Hematopoietic multipotent progenitor cell (in vitro differentiated cells): Measurements from ENCODE around the gene TMEM131L. TPM values are rescaled to one million over a fixed set of nuclear protein-coding genes. Genes with fewer than 3 reads are reported as not detected.

ENCODE experiments used
- DNase-seq, 3 donors: peaks; one replicate each; pipeline ENCODE4 v3.0.0-alpha.2; 2011 to 2015; ENCODE audit warnings: low read depth in 2 of 3, low spot score in 2 of 3
- total RNA-seq: library from RNA; depleted of rRNA; stranded (reverse); fragments of >200 nt; gene quantifications from one replicate; pipeline ENCODE4 v1.2.3, GENCODE V29; 2012

TMEM131L gene
- total RNA-seq, 1 donor: 19.7 TPM

GRCh38 chr4:153518637-153519389, 52.7 kb downstream of the TMEM131L start:
- no peak for DNase-seq

- DNase-seq: no peak
Measured at GRCh38 chr4:153519687-153520086, 53.5 kb downstream of the TMEM131L start.

GRCh38 chr4:153520227-153520626, 54.1 kb downstream of the TMEM131L start:
- no peak for DNase-seq

DNA sequence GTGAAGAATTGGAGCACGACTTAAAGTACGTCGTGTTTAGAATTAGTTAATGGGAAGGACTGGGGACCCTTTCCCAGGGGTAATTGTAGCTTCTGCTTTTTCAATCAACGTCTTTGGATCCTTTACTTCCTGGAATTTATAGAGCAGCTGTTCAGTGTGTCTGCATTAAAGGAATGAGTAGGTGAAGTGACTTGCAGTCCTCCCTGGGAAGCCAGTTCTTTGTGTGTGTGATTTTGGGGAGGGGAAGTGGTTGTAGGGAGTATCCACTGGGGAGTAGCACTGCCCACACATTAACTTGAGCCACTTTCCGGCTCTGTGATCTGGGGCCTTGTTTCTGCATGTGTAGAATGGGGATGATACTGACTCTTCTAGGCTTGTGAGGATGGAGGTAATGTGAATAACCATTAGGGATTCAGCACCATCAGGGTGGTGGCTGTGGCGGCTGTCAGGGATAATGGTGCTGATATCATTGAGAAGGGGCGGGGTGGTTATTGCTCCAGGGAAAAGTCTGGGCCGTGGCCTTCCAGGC, 54.7 kb downstream of the TMEM131L start:
- no peak for DNase-seq

DNA sequence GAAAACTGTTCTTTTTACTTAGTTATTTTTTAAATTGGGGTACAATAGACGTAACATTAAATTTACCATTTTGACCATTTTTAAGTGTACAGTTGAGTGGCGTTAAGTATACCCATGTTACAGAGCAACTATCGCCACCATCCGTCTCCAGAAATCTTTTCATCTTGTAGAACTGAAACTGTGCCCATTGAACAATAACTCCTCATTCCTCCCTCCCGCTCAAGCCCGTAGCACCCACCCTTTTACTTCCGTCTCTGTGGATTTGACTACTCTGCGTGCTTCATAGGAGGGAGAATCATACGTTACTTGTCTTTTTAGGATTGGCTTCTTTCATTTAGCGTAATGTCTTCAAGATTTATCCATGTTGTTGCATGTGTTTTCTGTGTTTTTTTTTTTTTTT, 55.3 kb downstream of the TMEM131L start:
- DNase-seq: no peak

DNA sequence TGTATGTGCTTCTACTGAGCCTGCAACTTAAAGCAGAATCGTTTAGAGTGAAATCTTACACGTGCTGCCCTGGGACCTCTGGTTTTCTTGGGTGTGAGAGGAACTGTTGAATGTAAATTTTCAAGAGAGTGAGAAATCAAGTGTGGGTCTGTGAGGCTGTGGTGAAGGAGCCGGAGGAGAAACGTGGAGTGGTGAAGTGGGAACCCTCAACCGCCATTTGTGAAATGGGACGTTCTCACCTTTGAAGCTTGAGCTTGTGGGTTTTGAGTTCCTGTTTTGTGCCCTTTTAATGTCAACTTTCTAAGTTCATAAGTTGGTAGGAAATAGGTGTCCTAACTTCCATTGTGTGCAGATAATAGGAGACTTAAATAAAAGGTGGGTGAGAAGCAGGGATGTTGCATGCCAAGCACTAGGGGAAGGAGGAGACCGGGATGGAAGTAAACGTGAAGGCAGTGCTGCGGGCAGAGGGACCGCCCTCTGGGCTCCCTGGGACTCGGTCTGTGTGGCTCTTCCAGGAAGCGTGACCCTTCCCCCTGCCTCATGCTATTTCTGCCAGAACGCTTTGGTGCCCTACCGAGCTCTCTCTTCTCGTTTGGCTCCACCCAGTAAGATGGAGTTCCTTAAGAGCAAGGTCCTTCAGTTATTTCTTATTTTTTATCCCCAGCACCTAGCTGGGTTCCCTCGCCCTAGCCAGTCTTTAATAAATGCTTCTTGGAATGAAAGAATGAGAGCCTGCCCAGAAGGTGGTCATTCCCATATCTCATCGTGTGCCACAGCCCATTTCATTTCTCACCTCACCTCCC, 56.0 kb downstream of the TMEM131L start:
- DNase-seq: peak in 1 of 3 donors; percentile 36

DNA sequence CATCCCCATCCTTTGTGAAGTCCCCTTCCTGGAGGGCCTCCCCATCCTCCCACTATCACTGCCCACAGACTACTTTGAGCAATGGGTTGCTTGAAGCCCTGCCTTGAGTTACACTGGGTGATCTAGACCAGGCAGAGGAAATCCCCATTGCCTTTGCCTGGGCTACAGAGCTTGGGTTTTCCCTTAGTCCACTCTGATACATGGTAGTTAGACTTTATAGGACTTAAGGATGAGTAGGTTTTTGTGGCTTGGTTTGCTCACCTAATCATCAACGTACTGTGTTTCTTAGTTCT, 56.6 kb downstream of the TMEM131L start:
- peak in 1 of 3 donors; percentile 29 for DNase-seq

GRCh38 chr4:153523164-153523796, 57.1 kb downstream of the TMEM131L start:
- no peak for DNase-seq

DNA sequence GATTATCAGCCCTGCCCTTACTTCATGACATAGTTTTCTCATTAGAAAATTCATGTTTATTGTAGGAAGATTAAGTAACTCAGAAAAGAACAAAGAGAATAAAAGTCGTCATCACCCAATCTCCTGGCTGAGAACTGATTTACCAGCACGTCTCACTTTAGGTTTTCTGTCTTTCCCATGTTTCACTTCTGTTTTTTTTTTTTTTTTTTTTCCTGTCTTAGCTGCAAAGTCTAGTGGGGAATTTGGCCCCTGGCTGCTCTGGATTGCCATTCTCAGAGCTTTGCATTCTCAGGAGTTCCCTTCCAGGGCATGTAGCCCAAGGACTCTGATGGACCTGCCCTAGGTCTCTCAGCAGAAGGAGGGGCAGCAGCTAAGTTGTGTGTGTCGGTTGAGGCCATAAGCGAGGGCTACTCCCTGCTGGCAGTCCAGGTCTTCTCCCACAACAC, 57.8 kb downstream of the TMEM131L start:
- no peak for DNase-seq

DNA sequence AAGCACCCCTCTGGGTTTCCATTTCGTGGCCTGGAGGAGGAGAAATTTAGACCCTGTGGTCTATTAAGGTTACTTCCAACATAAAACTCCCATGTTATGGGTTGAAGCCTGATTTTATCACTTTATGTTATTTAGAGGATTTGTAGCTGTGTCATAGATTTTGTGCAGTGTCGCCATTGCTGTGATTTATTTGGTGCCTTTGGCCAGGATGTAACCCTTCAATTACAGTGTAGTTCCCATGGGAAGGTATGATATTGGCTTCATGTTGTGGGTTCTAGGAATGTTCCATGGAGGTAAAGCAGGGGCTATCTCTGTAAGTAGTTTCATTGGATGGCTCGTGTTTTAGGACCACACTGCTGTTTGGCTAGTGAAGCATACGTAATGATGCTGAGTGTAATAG, 58.5 kb downstream of the TMEM131L start:
- DNase-seq: no peak

- DNase-seq: no peak
Measured at GRCh38 chr4:153527690-153528089, 61.5 kb downstream of the TMEM131L start.

DNA sequence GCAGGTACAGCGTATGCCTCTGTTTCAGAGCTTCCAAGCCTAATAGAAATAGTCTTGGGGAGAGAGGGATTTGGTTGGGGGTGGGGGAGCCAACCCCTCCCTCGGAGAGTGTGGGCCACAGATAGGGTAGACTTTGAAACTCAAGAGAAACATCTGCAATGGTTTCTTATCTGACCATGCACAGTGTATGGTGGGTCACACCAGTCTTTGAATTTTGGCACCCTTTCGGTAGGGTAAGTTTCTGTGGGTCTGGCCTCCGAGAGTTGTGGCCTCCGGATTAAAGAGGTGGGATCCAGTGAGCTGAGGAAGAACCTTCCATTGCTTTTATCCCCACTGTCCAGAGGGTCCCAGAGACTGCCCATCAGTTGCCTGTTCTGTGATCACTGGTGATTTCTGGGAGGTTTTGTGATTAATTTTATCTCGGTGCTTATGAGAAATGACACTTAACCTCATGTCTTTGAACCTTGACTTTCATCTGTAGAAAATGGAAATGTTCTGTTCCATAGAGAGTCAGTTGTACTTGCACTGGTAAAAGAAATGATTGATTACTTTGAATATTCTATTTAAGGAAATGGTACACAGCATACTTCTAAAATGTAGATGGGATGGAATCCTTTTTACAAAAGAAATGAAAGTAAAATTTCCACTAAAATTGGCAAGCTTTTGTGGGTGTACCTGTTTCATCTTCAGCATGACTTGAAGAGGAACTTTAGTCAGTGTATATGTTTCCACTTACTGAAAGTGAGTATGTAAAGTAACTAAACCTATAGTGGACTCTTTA, 62.7 kb downstream of the TMEM131L start:
- DNase-seq: no peak

- no peak for DNase-seq
Measured at GRCh38 chr4:153529646-153530045, 63.5 kb downstream of the TMEM131L start.

GRCh38 chr4:153530284-153530999, 64.3 kb downstream of the TMEM131L start:
- DNase-seq: no peak

- DNase-seq: no peak
Measured at GRCh38 chr4:153531000-153531358, 64.8 kb downstream of the TMEM131L start.

GRCh38 chr4:153531976-153532626, 65.9 kb downstream of the TMEM131L start:
- no peak for DNase-seq

GRCh38 chr4:153532636-153533035, 66.5 kb downstream of the TMEM131L start:
- no peak for DNase-seq

DNA sequence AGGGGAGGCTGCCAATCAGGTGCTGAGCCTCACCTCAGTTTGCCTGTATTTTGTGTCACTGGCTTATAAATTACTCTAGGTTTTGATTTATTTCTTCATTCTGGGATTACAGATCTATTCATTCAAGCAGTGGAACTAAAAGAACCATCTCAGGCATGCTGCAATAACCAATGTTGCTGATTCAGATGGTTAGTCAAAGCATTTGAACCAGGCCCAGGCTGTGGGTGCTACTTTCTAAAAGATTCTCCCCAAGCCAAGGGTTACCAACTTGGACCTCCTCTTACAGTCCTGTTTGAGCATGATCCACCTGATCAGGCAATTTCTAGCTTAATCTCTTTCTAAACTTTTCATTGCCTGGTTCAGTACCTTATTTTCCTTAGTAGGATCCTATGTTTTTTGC, 67.2 kb downstream of the TMEM131L start:
- DNase-seq: no peak

- no peak for DNase-seq
Measured at GRCh38 chr4:153534792-153535629, 68.9 kb downstream of the TMEM131L start.
